Endothelial cell of umbilical vein (primary cell): ENCODE measurements around the gene LCNL1. TPM values are rescaled to one million over a fixed set of nuclear protein-coding genes. Genes with fewer than 3 reads are reported as not detected.

ENCODE experiments used
- BruUV-seq: library from RNA; stranded (reverse); fragments of 400-500 nt; replicated peaks from 2 replicates; lab custom pipeline; 2021; lab: Mats Ljungman, UMichigan
- CTCF ChIA-PET: fragments of 300-600, 350-600 bp; sonication (Branson Sonifier 250); formaldehyde crosslinking; loops from one replicate; lab custom pipeline; 2021; ENCODE audit warnings: antibody characterized with exemption, inconsistent platforms; lab: Charles Lee
- POLR2A ChIA-PET: fragments of 300-600, 350-600 bp; sonication (Branson Sonifier 250); formaldehyde crosslinking; loops from one replicate; lab custom pipeline; 2021; ENCODE audit warnings: antibody characterized with exemption, inconsistent platforms; lab: Charles Lee
- DNase-seq: peaks from one replicate; pipeline ENCODE4 v3.0.0-alpha.2; 2011; ENCODE audit warnings: low read depth, low spot score
- FAIRE-seq: peaks from 2 replicates; lab custom pipeline; 2011; peaks lifted over from hg19 to GRCh38; lab: Jason Lieb, UNC
- H2AFZ ChIP-seq: 2 replicates; pipeline ENCODE4 v1.6.0; 2012; ENCODE audit warnings: low read depth, low read length, control low read depth, inconsistent platforms
- H3K27ac ChIP-seq: 2 replicates; pipeline ENCODE4 v1.5.1; 2011; ENCODE audit warnings: low read depth, mild to moderate bottlenecking, control low read depth, low read length, moderate library complexity; ENCODE audit not compliant: insufficient read depth
- H3K27me3 ChIP-seq, 2 experiments: 2 replicates each; pipeline versions ENCODE4 v1.6.0 to v1.6.1; 2011; ENCODE audit warnings: low read length in 2 of 2, mixed read lengths in 1 of 2; ENCODE audit not compliant: control insufficient read depth in 2 of 2, insufficient read depth in 2 of 2
- H3K36me3 ChIP-seq, 2 experiments: 2 replicates in 1 of 2; 3 replicates in 1 of 2; pipeline ENCODE4 v1.5.1; 2011; ENCODE audit warnings: low read length in 2 of 2, mild to moderate bottlenecking in 1 of 2, moderate library complexity in 1 of 2; ENCODE audit not compliant: control insufficient read depth in 2 of 2, insufficient read depth in 2 of 2; ENCODE audit errors: extremely low read depth in 1 of 2
- H3K4me1 ChIP-seq: 3 replicates; pipeline ENCODE4 v1.5.1; 2011; ENCODE audit warnings: mild to moderate bottlenecking, low read length; ENCODE audit not compliant: control insufficient read depth, insufficient read depth; ENCODE audit errors: extremely low read depth
- H3K4me2 ChIP-seq: 2 replicates; pipeline ENCODE4 v1.6.1; 2011; ENCODE audit warnings: low read length, control low read depth, mixed read lengths; ENCODE audit not compliant: insufficient read depth
- H3K4me3 ChIP-seq, 3 experiments: fragments of 200-600 bp in 1 of 3; sonication (generic), shearing (Covaris generic) in 1 of 3; replicated peaks in 1 of 3; 2 replicates each; pipeline ENCODE4 v1.5.1; 2011 to 2016; ENCODE audit warnings: control low read depth in 3 of 3, low read length in 3 of 3, mild to moderate bottlenecking in 2 of 3, inconsistent platforms in 1 of 3, low read depth in 1 of 3, moderate library complexity in 1 of 3; ENCODE audit not compliant: insufficient read depth in 1 of 3
- H3K79me2 ChIP-seq: 2 replicates; pipeline ENCODE4 v1.6.0; 2012; ENCODE audit warnings: low read length, inconsistent platforms; ENCODE audit not compliant: control insufficient read depth, insufficient read depth
- H3K9ac ChIP-seq: replicated peaks from 2 replicates; pipeline ENCODE3; 2011; ENCODE audit warnings: low read length, control low read depth; ENCODE audit not compliant: insufficient read depth; ENCODE audit errors: extremely low read depth
- H3K9me1 ChIP-seq: replicated peaks from 3 replicates; pipeline ENCODE4 v1.6.0; 2011; ENCODE audit warnings: mild to moderate bottlenecking, low read length; ENCODE audit not compliant: control insufficient read depth, insufficient read depth; ENCODE audit errors: extremely low read depth
- H3K9me3 ChIP-seq: replicated peaks from 2 replicates; pipeline ENCODE4 v1.5.1; 2012; ENCODE audit warnings: low read length, inconsistent platforms; ENCODE audit not compliant: control insufficient read depth, insufficient read depth
- H4K20me1 ChIP-seq: replicated peaks from 2 replicates; pipeline ENCODE3; 2011; ENCODE audit warnings: mild to moderate bottlenecking, low read length; ENCODE audit not compliant: control insufficient read depth, insufficient read depth; ENCODE audit errors: extremely low read depth
- EZH2 ChIP-seq: IDR thresholded peaks from 2 replicates; pipeline ENCODE4 v1.6.1; 2012; ENCODE audit warnings: borderline replicate concordance, low read depth, mild to moderate bottlenecking, moderate library complexity, low read length, inconsistent platforms; ENCODE audit not compliant: severe bottlenecking
- FOS ChIP-seq: IDR thresholded peaks from 2 replicates; pipeline ENCODE4 v1.6.1; 2011; ENCODE audit warnings: mild to moderate bottlenecking, low read length, moderate library complexity, borderline replicate concordance; ENCODE audit not compliant: insufficient read depth
- GATA2 ChIP-seq: IDR thresholded peaks from 2 replicates; pipeline ENCODE4 v1.7.0; 2011; ENCODE audit warnings: low read depth, mild to moderate bottlenecking, moderate library complexity, mixed read lengths, low read length; ENCODE audit not compliant: insufficient read length, insufficient read depth
- JUN ChIP-seq: IDR thresholded peaks from 2 replicates; pipeline ENCODE4 v1.6.1; 2011; ENCODE audit warnings: borderline replicate concordance, low read depth; ENCODE audit not compliant: insufficient read length, insufficient read depth
- MYC ChIP-seq: IDR thresholded peaks from one replicate; pipeline ENCODE4 v1.6.1; 2011; ENCODE audit warnings: mild to moderate bottlenecking, low read depth, low read length
- POLR2A ChIP-seq: IDR thresholded peaks from 2 replicates; pipeline ENCODE4 v1.6.1; 2012; ENCODE audit warnings: low read depth, mild to moderate bottlenecking, control low read depth, low read length
- POLR2AphosphoS5 ChIP-seq: IDR thresholded peaks from 2 replicates; pipeline ENCODE4 v1.6.1; 2012; ENCODE audit warnings: low read depth, mild to moderate bottlenecking, control low read depth, low read length, moderate library complexity; ENCODE audit not compliant: insufficient read depth
- dilution Hi-C: fragments of 300-500 bp; cut with MboI; formaldehyde crosslinking; loops from one replicate; pipeline ENCODE4 v1.15.0; 2019; ENCODE audit warnings: low sequenced_read_pairs; ENCODE audit not compliant: extremely low pct_ligation_motif_present
- intact Hi-C: fragments of 100-400 bp; cut with micrococcal nuclease; formaldehyde crosslinking; loops from one replicate; pipeline ENCODE4 v1.10.0; 2022
- polyA plus RNA-seq, 4 experiments: library from polyadenylated mRNA; depleted of rRNA in 3 of 4; stranded (reverse) in 3 of 4; unstranded in 1 of 4; fragments of >200 nt; gene quantifications; 2 replicates each; pipeline versions ENCODE4 v1.2.1 to v1.2.3, GENCODE V29; 2011 to 2012; ENCODE audit warnings: missing spikeins in 1 of 4
- total RNA-seq: library from RNA; stranded (reverse); gene quantifications from 2 replicates; pipeline ENCODE4 v1.2.3, GENCODE V29; 2021
- TF ChIP-seq, protein P1 (sequence below): IDR thresholded peaks from 2 replicates; pipeline ENCODE4 v1.6.1; 2011; ENCODE audit not compliant: insufficient read depth, insufficient read length
- TF ChIP-seq, protein P2 (sequence below), 2 donors: IDR thresholded peaks; 1 replicate in 1 of 2; 2 replicates in 1 of 2; pipeline ENCODE4 v1.5.1; 2011; ENCODE audit warnings: low read length in 2 of 2, mild to moderate bottlenecking in 2 of 2, moderate library complexity in 2 of 2, control low read depth in 1 of 2, inconsistent platforms in 1 of 2, low read depth in 1 of 2; ENCODE audit not compliant: insufficient read depth in 1 of 2; ENCODE audit errors: extremely low read depth in 1 of 2

The LCNL1 gene
- total and polyA plus RNA-seq, 2 donors (not counting 3 experiments of a cell fraction or from before 2014, with no cell fraction given), result not detected

DNA sequence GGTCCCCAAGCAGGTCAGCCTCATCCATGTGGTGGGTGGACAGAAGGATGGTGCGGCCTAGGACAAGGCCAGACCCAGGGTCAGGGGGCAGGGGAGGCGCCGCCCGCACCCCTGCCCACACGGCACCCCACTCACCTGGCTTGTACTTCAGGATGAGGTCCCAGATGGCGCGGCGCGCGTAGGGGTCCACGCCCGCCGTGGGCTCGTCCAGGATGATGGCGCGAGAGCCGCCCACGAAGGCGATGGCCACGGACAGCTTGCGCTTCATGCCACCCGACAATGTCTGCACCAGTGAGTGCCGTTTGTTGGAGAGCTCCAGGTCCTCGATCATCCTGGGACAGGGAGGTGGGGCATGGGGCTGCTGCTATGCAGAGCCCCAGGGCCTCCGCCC is 32.7 kb downstream of the LCNL1 start:
- FAIRE-seq (no peak), DNase-seq (no peak)
- Histone ChIP-seq H3K9me3 (no peaks in the 10 kb centered on the region), H3K9ac (no peak overlapping the region), H3K4me2 (no peak overlapping the region), H2AFZ (no peak overlapping the region), H3K27me3 (no peaks in the 10 kb centered on the region), H4K20me1 (no peaks in the 10 kb centered on the region), H3K9me1 (no peaks in the 10 kb centered on the region), H3K36me3 (no peaks in the 10 kb centered on the region), H3K4me3 (no peak overlapping the region), H3K79me2 (no peaks in the 10 kb centered on the region), H3K4me1 (no peaks in the 10 kb centered on the region), H3K27ac (no peak overlapping the region)
- CTCF ChIA-PET, result interaction anchor here (2.0 kb wide), 1 partner anchor 14 kb away, joined by 10 read pairs; no protein-coding TSS in a partner anchor
- no TSS peak for BruUV-seq
- POLR2A ChIA-PET, result interaction anchor here (0.9 kb wide), 1 partner anchor 23 kb away, joined by 3 read pairs; the partner anchor contains the start of gene PAXX
- TF ChIP-seq EZH2 (no peak), MYC (no peak), JUN (no peak), GATA2 (no peak)
- intact Hi-C loops, result no loop called here
- dilution Hi-C loops, result no loop called here

DNA sequence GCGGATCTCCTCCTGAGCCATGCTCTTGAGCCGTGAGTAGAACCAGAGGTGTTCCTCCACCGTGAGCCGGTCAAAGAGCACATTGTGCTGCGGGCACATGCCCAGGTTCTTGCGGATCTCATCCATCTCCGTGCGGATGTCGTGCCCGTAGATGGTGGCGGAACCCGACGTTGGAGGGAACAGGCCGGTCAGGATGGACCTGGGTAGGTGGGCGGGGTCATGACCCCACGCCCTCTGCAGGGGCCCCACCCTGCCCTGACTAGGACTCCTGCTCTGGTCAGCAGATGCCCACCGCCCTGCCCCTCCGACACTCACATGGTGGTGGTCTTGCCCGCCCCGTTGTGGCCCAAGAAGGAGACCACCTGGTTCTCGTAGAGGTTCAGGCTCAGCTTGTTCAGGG is 33.2 kb downstream of the LCNL1 start:
- Histone ChIP-seq H3K4me1 (no peaks in the 10 kb centered on the region), H3K9me3 (no peaks in the 10 kb centered on the region), H3K9me1 (no peaks in the 10 kb centered on the region), H3K4me2 (no peak overlapping the region), H3K27me3 (no peaks in the 10 kb centered on the region), H2AFZ (no peak overlapping the region), H3K36me3 (no peaks in the 10 kb centered on the region), H4K20me1 (no peaks in the 10 kb centered on the region), H3K4me3 (no peak overlapping the region), H3K9ac (no peak overlapping the region), H3K79me2 (no peaks in the 10 kb centered on the region), H3K27ac (no peak overlapping the region)
- DNase-seq (no peak), FAIRE-seq (no peak)
- ChIA-PET CTCF (interaction anchor here (2.0 kb wide), 1 partner anchor 13 kb away, joined by 10 read pairs; no protein-coding TSS in a partner anchor), POLR2A (no interaction called here)
- intact Hi-C loops, result no loop called here
- TF ChIP-seq POLR2A (no peak), POLR2AphosphoS5 (no peak), GATA2 (no peak), EZH2 (no peak), FOS (no peak), MYC (no peak), JUN (no peak)
- TF ChIP-seq, protein P1, sequence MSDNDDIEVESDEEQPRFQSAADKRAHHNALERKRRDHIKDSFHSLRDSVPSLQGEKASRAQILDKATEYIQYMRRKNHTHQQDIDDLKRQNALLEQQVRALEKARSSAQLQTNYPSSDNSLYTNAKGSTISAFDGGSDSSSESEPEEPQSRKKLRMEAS, result no peak
- TF ChIP-seq, protein P2, sequence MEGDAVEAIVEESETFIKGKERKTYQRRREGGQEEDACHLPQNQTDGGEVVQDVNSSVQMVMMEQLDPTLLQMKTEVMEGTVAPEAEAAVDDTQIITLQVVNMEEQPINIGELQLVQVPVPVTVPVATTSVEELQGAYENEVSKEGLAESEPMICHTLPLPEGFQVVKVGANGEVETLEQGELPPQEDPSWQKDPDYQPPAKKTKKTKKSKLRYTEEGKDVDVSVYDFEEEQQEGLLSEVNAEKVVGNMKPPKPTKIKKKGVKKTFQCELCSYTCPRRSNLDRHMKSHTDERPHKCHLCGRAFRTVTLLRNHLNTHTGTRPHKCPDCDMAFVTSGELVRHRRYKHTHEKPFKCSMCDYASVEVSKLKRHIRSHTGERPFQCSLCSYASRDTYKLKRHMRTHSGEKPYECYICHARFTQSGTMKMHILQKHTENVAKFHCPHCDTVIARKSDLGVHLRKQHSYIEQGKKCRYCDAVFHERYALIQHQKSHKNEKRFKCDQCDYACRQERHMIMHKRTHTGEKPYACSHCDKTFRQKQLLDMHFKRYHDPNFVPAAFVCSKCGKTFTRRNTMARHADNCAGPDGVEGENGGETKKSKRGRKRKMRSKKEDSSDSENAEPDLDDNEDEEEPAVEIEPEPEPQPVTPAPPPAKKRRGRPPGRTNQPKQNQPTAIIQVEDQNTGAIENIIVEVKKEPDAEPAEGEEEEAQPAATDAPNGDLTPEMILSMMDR (IDR thresholded peaks at IDR 0.05; ENCODE audit: extremely low read depth in 1 of 2, insufficient read depth in 1 of 2, low read depth in 1 of 2, low read length in 2 of 2), result no peak
- dilution Hi-C loops, result no loop called here
- no TSS peak for BruUV-seq
